Stimulated activated CD8-positive, alpha-beta memory T cell treated with anti-CD3 and anti-CD28 coated beads, Interleukin-12 subunit alpha, Interleukin-12 subunit beta, amount 100 ng/mL, for 24 hours (primary cell): Measurements from ENCODE around the gene PREB.
A peak's percentile ranks its signal among the peaks of the same experiment; 100 is the strongest.

Experiments used
- DNase-seq: peaks from one replicate; pipeline ENCODE4 v3.0.0-alpha.2; 2020; ENCODE audit errors: extremely low read depth

The PREB gene

DNA sequence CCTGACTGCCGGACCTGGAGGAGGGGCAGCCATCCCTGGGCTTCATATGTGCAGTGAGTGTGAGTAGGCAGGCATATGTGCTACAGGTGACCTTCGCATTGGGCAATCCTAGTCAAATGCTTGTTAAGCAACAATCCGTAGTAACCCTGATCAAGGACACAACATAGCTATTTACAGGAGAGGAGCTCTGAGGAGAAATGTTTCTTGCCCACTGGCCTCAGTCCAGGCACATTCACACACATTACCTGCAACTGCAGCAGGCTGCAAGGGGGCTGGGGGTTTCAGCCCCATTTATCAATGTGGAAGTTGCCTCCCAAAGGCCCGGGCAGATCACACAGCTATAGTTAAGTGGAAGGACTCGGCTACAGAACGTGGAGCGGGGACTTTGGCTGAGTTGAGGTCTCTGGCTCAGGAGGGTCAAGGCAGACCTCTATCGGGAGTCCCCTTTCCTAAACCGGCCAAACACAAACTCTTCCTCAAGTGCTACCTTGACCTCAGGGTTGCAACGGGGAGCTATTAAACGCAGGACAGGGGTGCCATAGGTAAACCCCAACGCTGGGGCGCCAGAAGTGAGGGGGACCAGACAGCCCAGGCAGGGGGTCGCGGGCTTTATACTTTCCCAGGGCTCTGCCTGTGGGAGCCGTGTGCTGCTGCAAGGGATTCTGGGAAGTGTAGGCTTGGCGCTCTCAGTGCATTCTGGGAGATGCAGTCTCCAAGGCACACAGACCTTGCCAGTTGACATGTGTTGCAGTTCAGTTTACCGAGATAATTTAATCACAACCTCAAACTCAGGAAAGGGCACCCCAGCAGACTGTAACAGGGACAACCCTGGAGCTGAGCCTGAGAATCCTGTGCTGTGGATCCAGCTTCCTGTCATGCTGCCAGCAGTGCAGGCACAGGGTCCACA, 38.4 kb downstream of the PREB start:
- DNase-seq = no peak

- DNase-seq = no peak
These were observed 39.0 kb downstream of the PREB start for GRCh38 chr2:27095427-27095744.

DNA sequence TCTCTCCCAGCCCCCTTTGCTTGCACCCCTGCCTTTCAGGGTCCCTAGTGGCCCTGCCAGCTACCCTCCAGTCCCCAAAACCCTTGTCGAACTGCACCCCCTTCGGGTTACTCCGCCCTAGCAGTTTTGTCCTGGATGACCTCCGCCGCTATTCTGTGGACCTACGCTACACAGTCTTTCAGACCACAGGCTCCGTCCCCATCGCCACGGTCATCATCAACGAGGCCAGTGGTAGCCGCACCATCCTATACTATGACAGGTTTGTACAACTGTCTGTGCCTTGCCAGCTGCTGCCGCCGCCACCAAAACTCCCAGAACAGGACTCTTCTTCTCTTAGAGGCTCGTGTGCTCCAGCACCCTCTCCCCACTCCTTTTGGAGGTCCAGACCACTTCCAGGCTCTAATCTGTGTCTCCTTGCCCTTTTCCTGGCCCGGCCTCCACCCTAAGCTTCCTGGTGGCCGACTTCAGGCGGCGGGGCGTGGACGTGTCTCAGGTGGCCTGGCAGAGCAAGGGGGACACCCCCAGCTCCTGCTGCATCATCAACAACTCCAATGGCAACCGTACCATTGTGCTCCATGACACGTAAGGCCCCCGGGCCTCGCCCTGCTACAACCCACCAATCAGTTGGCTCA, 40.0 kb downstream of the PREB start:
- DNase-seq = no peak

DNA sequence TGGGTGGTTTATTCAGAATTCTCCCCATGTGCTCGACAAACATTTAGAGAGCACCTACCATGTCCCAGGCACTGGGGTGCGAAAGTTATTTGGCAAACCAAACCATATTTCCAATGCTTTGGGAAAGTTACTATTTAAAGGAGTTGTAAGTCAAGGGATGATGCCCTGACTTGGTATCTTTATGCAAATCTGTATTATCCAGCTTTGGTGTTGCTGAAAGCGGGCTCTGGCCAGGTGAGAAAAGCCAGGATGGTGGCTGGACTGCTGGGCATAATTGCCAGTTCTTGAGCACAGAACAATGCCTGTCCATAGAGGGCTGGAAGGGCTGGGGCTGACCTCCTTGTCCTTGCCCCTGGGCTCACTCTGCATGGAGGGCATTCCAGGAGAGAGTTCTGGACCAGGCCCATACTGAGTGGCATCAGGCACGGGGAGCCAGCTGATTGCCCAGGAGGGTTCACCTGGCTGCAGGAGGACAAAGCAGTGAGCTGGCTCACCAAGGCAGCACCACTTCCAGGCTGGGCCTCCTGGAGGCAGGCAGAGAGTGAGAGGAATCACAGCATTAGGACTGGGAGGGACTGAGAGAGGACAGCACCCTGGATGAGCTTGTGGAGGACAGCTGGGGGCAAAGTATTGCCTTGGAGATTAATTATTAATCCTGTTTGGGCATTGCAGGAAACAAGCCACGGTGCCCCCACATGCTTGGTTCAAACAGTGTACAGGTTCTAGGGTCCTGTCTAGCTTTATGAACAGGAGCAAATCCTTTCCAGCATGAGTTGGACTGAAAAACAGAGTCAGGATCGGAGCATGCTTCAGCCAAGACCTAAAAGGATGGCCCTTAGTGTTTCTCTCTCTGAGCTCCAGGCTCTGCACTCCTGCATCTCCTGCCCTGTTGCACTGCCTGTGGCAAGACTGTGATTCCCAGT, 40.7 kb downstream of the PREB start:
- DNase-seq = no peak

GRCh38 chr2:27092696-27093429, 41.6 kb downstream of the PREB start:
- no peak for DNase-seq

DNA sequence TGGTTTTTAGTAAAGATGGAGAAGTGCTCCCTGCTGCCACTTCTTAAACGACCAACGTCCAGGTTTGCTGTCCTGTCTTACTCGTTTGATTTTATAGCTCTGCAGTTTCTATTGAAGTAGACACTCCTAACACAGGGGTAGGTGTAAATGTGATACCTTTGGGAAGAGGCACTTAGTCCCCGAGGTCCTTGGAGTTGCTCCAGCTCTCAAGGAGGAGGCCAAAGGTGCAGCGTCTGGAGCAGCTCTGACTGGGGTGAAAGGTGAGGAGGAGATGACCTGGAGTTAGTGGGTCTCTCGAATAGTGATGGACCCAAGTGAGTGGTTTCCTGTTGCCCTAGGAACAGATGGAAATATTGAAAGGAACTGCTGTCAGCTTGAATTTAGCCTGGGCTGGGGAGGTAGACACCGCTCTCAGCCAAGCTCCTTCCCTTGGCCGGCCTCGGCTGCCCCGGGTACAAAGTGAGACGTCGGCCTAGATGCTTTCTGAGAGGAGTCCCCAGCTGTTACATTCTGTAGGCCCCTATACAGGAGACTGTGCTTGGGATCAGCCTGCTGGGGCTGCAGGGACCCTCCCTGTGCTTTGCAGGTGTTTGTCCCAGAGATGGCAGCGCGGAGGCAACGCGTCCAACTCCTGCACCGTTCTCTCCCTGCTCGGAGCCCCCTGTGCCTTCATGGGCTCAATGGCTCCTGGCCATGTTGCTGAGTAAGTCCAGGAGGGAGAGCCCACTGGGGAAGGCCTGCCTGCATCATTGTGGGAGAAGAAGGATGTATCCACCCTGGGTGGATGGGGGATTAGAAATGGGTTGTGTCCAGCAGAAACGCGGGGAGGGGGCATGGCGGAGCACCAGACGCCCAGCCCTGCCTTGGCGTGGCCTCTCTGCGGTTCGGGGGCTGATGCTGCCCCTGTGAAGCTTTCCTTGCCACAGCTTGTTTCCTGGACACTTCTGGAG, 42.4 kb downstream of the PREB start:
- DNase-seq = no peak

- no peak for DNase-seq
These were observed 45.1 kb downstream of the PREB start for GRCh38 chr2:27089111-27089954.

DNA sequence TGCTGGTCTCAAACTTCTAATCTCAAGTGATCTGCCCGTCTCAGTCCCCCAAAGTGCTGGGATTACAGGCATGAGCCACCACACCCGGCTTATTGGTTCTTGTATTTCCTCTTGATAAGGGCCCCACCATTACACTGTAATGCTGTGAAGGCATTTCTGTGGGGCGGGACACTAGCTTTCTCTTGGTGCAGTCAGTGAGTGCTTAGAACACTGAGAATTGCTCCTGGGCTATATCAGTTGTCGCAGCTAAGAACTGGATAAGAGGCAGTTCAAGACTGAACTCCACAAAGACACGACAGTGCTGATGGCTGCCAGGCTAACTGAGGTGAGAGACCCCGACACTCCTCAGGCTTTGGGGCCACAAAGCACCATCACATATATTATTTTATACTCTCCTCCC, 45.8 kb downstream of the PREB start:
- DNase-seq = no peak

DNA sequence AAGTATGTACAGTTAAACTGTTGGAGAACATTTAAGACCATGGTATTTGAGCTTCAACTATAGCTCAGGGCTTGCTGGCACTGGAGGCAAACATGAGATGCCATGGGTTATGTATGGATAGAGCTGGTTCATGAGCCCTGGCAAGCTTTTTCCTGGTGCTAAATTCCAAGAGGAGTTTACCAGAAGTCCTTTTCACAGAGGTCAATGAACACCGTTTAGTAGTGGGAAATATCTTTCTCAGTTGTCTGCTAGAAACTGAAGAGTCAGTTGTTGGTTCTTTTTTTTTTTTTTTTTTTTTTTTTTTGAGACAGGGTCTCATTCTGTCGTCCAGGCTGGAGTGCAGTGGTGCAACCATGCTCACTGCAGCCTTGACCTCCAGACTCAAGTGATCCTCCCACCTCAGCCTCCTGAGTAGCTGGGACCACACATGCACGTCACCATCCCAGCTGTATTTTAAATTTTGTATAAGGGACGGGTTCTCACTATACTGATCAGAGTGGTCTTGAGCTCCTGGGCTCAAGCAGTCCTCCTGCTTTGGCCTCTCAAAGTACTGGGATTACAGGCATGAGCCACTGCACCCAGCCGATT, 46.5 kb downstream of the PREB start:
- DNase-seq = no peak

GRCh38 chr2:27086724-27087593, 47.5 kb downstream of the PREB start, which contains the start of gene KHK:
KHK (plus strand) TSS chr2:27086772; CDS start chr2:27087260, 488 bp downstream.
- no peak for DNase-seq

GRCh38 chr2:27086090-27086723, 48.2 kb downstream of the PREB start:
- DNase-seq = peak; percentile 87

DNA sequence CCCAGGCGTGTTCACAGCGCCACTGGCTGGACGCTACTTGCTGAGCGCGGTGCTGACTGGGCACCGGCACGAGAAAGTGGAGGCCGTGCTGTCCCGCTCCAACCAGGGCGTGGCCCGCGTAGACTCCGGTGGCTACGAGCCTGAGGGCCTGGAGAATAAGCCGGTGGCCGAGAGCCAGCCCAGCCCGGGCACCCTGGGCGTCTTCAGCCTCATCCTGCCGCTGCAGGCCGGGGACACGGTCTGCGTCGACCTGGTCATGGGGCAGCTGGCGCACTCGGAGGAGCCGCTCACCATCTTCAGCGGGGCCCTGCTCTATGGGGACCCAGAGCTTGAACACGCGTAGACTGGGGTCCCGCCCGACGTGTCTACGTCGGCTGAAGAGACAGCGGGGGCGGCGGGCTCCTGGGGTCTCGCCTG, 48.8 kb downstream of the PREB start:
- DNase-seq = no peak

- no peak for DNase-seq
These were observed 49.3 kb downstream of the PREB start for GRCh38 chr2:27085062-27085672.

DNA sequence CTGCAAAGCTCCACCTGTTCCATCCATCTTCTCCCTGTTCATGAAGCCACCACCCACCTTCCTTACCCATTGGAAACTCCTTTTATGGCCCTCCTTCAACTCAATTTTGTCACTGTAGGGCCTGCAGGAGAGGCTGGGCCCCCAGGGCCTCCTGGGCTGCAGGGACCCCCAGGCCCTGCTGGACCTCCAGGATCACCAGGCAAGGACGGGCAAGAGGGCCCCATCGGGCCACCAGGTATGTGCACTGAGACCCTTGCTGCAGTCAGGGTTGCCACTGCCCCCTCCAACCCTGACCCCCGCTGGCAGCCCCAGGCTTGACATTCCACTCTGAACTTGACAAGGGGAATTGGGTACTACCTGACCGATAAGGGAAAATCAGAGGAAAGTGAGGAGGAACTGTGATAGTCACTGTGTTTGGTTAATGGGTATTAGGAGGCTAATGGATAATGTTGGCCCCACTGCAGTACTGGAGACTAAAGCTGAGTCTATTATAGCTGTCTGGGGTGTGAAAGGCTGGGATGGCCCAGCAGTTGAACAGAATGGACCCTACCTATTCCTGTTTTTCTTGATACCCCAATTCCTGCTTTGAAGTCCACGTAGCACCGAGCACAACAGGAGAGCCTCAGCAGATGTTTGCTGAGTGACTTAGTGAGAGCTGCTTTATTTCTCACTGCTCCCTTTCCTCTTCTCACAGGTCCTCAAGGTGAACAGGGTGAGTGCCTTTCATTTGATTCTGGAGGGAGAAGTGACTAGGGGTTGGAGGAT, 50.0 kb downstream of the PREB start:
- DNase-seq = no peak

DNA sequence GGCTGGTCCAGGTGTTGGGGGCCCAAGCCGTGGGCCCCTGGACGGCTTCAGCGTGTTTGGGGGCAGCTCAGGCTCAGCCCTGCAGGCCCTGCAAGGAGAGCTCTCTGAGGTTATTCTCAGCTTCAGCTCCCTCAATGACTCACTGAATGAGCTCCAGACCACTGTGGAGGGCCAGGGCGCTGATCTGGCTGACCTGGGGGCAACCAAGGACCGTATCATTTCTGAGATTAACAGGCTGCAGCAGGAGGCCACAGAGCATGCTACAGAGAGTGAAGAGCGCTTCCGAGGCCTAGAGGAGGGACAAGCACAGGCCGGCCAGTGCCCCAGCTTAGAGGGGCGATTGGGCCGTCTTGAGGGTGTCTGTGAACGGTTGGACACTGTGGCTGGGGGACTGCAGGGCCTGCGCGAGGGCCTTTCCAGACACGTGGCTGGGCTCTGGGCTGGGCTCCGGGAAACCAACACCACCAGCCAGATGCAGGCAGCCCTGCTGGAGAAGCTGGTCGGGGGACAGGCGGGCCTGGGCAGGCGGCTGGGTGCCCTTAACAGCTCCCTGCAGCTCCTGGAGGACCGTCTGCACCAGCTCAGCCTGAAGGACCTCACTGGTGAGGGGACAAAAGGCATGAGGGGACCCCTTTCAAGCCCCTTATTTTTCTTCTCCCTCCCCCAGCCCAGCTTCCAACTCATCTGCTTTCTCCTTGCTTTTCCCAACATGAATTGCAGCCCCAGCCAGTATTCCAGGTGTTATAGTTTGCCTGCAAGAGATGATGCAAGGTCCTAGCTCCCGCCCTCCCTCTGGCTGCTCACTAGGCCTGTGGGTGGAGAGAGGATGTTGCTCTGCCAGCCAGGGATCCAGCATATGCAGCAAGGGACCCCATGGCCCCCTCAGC, 50.8 kb downstream of the PREB start:
- DNase-seq = no peak
